Neutrophil (primary cell): Measurements from ENCODE around the gene APC2.

Experiments
- H3K27ac ChIP-seq: fragments of 200-600 bp; sonication (generic); 2 replicates; pipeline ENCODE4 v1.5.1; 2016; ENCODE audit warnings: mild to moderate bottlenecking, moderate library complexity
- H3K27me3 ChIP-seq: fragments of 200-600 bp; sonication (generic); 2 replicates; pipeline ENCODE4 v1.6.0; 2016; ENCODE audit warnings: mild to moderate bottlenecking
- H3K36me3 ChIP-seq: fragments of 200-600 bp; sonication (generic); 2 replicates; pipeline ENCODE4 v1.5.1; 2017
- H3K4me1 ChIP-seq, 2 experiments: fragments of 200-600 bp in 1 of 2; sonication (generic) in 1 of 2; 1 replicate in 1 of 2; 2 replicates in 1 of 2; pipeline versions ENCODE4 v1.5.1 to v1.6.1; 2013 to 2016; ENCODE audit warnings: low read depth in 1 of 2, low read length in 1 of 2, mild to moderate bottlenecking in 1 of 2, moderate library complexity in 1 of 2; ENCODE audit not compliant: control insufficient read depth in 1 of 2, insufficient read depth in 1 of 2
- H3K4me3 ChIP-seq, 2 experiments: fragments of 200-600 bp in 1 of 2; sonication (generic) in 1 of 2; 1 replicate in 1 of 2; 2 replicates in 1 of 2; pipeline ENCODE4 v1.5.1; 2013 to 2016; ENCODE audit warnings: low read depth in 1 of 2, low read length in 1 of 2, mild to moderate bottlenecking in 1 of 2, moderate library complexity in 1 of 2
- H3K9me3 ChIP-seq: fragments of 200-600 bp; sonication (generic); 2 replicates; pipeline ENCODE4 v1.5.1; 2016
- CTCF ChIP-seq: fragments of 200-600 bp; sonication (generic); IDR thresholded peaks from 2 replicates; pipeline ENCODE4 v1.5.1; 2016; ENCODE audit warnings: antibody characterized with exemption

Gene APC2

DNA sequence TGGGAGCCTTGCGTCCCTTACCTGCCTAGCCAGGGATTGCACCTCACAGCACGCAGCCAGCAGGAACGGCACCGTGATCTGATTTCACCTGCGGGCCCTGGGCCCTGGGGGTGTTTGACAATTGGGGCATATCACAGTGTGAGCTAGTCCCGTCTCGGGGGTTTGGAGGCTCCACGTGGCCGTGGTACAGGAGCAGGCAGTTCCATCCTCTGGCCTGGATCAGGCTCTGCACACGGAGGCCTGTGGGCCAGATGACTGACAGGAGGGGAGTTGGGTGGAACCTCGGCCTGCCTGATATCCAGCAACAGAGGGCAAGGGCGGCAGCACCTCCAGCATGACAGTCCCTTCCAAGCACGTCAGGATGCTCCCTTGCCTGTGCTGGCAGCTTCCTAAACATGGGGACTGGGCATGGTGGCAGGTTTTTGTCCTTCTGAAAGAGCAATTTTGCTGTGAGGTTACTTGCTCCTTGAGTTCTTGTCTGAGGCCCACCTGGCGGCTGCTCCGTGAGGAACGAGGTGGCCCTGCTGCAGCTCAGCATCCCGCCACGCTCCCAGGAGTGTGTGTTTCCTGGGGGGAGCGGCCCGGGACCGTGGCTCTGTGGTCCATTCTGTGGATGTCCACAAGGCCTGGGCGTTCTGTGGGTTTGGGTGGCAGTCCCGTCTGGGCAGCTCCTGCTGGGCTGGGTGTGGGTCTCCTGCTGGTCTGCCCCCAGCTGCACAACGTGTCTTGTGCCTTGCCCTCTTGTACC, 18.0 kb upstream of the APC2 start:
- H3K27ac ChIP-seq = no peak overlapping the region
- H3K4me3 ChIP-seq = no peak overlapping the region
- H3K4me1 ChIP-seq = no peaks in the 10 kb centered on the region
- TF ChIP-seq CTCF = no peak
- H3K27me3 ChIP-seq = no peaks in the 10 kb centered on the region
- H3K9me3 ChIP-seq = no peaks in the 10 kb centered on the region
- peaks cover 73% of the 10 kb centered on the region for H3K36me3 ChIP-seq

DNA sequence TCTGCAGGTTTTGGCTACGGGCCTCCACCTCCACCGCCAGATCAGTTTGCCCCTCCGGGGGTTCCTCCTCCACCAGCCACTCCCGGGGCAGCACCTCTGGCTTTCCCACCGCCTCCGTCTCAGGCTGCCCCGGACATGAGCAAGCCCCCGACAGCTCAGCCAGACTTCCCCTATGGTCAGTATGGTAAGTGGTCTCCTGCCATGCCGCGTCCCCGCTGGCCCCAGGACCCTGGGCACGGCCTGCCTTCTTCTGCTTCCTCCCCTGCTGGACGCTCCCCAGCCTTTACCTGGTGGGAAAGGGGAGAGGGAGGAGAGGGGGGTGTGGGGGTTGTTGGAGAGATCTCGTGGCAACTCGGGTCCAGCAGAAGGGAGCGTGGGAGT, 17.4 kb upstream of the APC2 start:
- peaks cover 68% of the 10 kb centered on the region for H3K36me3 ChIP-seq
- no peaks in the 10 kb centered on the region for H3K27me3 ChIP-seq

DNA sequence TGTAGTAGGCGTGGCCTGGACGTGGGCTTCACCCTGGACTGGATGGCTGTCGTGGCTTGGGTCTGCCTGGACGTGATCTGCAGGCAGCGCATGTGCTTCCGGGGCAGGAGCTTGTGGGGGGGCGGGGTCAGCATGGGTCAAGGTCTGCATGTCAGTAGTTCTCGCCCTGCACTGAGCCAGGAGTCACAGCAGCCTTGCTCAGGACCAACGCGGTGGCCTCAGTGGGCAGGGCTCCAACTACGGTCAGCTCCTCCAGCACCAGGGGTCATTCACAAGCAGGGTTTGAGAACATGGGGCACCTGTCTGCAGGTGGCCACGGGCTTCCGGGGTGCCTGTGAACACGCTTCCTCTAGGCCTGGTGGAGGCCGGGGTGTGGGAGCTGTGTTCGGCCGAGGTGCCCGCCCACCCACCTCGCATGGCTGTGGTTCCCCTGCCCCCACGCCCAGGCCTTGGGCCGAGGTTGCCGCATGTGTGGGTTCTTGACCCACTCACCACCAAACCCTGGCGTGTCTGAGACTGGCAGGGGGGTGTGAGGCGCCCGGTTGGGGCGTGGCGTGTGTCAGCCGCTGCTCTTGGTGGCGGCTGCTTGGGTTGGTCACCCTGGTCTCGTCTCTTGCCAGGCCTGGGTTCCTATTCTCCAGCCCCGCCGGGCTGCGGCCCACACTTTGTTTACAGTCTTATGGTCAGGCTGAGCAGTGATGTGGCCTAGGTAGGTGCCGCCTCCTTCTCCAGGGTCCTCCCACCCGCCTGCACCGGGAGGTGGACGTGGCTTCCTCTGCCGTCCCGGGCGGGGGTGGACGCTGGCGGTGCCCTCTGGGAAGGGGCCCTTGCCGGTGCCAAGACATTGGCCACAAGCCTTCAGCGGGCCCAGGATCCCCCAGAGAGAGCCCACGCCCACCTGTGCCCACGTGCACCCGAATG, 16.5 kb upstream of the APC2 start:
- H3K36me3 ChIP-seq = peaks cover 62% of the 10 kb centered on the region
- H3K4me3 ChIP-seq = no peak overlapping the region
- peaks cover 3 to 5% of the 10 kb centered on the region in 2 experiments for H3K4me1 ChIP-seq
- no peak overlapping the region for H3K27ac ChIP-seq
- H3K9me3 ChIP-seq = no peaks in the 10 kb centered on the region
- no peaks in the 10 kb centered on the region for H3K27me3 ChIP-seq
- TF ChIP-seq CTCF = no peak

More for the DNA sequence above, 17.4 kb upstream of the APC2 start:
- H3K4me1 ChIP-seq = no peaks in the 10 kb centered on the region
- no peaks in the 10 kb centered on the region for H3K9me3 ChIP-seq
- no peak for TF ChIP-seq CTCF
- no peak overlapping the region for H3K27ac ChIP-seq
- H3K4me3 ChIP-seq = no peak overlapping the region

GRCh38 chr19:1434040-1434366, 15.9 kb upstream of the APC2 start:
- no peaks in the 10 kb centered on the region for H3K27me3 ChIP-seq
- no peak overlapping the region for H3K4me3 ChIP-seq
- H3K36me3 ChIP-seq = peaks cover 55% of the 10 kb centered on the region
- H3K9me3 ChIP-seq = no peaks in the 10 kb centered on the region
- no peak for TF ChIP-seq CTCF
- H3K4me1 ChIP-seq = peaks cover 5 to 11% of the 10 kb centered on the region in 2 experiments
- H3K27ac ChIP-seq = no peak overlapping the region

- Histone ChIP-seq H3K4me1 (peaks cover 11 to 17% of the 10 kb centered on the region in 2 experiments), H3K36me3 (peaks cover 50% of the 10 kb centered on the region), H3K27ac (no peak overlapping the region), H3K9me3 (no peaks in the 10 kb centered on the region), H3K4me3 (no peak overlapping the region), H3K27me3 (no peaks in the 10 kb centered on the region)
- no peak for TF ChIP-seq CTCF
Measured at GRCh38 chr19:1434577-1435060, 15.3 kb upstream of the APC2 start.
